ENCODE data around the gene KIF2B.
"Not testable (repeated sequence)": the region's sequence is repeated elsewhere in the genome, so short reads cannot be mapped to it uniquely, and the experiment has no call there.

KIF2B gene

GRCh38 chr17:53822764-53823163, at the start of gene KIF2B:
Gene KIF2B (plus strand): TSS chr17:53822927. CDS start chr17:53823034, 107 bp downstream.
- DNase-seq: no peak

DNA sequence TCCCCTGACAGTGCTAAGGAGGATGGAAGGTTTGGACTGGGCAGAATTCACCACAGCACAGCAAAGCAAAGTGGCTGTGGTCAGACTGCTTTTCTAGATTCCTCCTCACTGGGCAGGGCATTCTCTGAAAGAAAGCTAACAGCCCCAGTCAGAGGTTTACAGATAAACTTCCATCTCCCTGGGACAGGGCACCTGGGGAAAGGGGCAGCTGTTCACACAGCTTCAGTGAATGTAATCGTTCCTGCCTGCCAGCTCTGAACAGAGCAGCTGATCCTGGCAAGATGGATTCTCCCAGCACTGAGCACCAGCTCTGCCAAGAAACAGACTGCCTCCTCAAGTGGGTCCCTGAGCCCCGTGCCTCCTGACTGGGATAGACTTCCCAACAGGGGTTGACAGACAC, 42.4 kb upstream of the KIF2B start:
- DNase-seq: no peak

DNA sequence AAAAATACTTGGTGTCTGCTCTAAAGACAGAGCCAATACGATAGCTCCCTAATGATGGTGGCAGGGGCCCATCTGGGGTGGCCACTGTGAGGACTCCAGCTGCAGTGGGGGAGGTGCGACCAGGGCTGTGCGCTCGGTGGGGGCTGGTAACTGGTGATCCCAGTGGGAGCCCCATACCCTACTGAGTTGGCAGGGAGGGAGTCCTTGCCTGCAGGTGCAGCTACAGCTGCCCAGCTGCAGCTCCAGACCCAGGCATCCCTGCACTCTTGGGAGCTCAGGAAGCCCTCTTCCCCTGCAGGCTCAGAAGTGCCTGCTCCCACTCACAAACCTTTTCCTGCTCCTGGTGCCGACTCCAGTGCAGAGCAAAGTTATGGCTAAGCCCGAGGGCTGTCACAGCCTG, 31.2 kb upstream of the KIF2B start:
- DNase-seq: no peak

GRCh38 chr17:53792451-53792850, 30.3 kb upstream of the KIF2B start:
- DNase-seq: no peak

DNA sequence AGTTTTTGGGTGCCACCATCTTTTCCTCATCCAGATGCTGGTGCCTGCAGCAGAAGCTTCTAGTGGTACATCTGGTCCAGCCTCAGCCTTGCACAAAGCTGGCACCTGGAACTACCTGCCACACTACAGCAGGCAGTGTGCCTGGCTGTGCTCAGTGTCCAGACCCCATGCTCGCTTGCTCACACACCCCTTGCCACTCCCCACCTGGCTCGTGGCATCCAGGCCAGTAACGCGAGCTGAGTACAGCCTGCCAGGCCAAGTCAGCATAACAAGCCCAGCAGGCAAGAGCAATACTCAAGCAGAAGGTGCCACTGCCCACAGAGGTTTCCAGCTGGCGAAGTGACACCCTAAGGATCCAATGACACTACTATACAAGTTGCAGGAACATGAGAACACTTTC, 29.7 kb upstream of the KIF2B start:
- no peak for DNase-seq

DNA sequence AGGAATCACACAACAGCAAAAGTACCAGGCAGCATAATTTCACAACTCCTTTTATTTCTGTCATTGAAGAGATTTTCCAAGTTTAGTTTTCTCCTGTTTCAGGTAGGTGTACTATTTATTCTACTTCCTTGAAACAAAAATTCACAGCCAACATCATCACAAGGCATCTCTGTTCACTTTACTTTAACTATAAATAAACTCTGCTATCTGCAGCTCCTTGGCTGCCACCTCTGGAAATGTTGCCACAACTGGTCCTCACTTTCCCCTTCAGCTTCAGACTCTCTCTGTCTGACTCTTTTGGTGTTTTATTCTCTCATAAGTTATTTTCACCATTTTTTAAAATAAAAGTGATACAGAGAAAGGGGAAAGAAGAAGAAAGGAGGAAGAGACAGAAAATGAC, 27.9 kb upstream of the KIF2B start:
- DNase-seq: no peak

- DNase-seq: no peak
These were observed 26.1 kb upstream of the KIF2B start for GRCh38 chr17:53796642-53797041.

- no peak for DNase-seq
These were observed 25.2 kb upstream of the KIF2B start for GRCh38 chr17:53797501-53797900.

GRCh38 chr17:53804437-53804836, 18.3 kb upstream of the KIF2B start:
- no peak for DNase-seq

DNA sequence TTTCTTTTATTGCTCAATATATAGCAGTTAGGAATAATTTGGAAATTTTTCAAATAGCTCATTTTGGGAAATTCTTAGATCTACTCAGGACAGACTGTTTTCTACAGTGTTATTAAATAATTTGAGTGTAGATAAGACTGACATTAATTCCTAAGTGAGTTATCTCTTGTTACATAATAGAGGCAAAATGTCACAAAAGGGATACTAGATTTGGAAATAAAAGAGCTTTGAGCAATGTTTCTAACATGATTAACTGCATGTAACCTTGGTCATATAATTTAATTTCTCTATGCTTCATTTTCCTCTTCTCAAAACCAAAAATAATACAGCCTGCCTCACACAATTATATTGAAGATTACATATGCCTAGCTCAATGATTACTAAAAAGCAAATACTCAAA, 16.3 kb upstream of the KIF2B start:
- no peak for DNase-seq

DNA sequence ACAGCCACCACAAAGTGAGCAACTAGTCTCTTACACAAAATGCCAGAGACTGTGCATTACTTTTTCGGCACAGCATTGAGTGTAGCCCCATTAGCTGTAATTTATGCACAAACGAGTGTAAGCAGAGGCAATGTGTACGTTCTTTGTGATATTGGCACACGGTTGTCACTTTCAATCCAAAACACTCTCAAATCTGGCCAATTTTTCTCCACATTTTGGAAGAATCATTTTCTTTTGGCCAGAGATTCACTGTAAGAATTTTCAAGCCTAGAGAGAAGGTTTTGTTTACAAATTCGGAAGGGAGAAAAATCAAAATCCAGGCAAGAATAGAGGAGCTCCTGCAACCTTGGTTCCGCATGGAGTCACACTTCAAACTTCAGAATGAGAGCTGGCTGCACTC, 15.4 kb upstream of the KIF2B start:
- no peak for DNase-seq

DNA sequence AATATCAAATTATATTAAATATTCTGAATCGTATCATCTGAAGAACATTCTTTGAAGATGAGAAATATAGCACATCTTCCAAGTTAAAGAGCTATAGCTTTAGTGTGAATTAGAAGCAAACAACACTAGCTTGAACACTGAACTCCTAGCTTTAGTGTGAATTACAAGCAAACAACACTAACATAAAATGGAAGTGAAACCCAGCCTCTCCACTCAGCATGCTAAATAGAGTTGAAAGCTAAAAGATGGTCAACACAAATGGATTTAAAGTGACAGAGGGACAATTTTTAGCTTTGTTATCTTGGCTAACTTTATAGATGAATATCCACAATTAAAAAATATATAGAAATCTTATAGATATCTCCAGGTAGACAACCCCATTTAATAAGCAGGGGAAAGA, 4.5 kb upstream of the KIF2B start:
- DNase-seq: no peak

DNA sequence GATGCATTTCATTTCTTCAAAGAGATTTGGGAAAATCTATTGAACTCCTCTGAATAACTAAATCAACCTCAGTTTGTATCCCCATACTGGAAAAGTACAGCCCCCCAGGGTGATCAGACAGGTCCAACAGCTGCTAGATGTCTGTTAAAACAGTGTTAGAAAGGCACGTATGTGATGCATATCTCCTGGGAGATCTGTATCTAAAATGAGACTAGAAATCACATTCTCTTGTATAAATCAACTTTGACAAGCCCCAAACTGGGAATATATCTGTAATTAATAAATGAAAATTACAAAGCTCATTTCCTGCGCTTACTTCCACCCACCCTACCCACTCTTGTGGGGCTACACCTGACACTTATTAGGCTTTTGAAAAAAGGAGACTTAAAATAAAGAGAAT, 3.8 kb upstream of the KIF2B start:
- DNase-seq: no peak

DNA sequence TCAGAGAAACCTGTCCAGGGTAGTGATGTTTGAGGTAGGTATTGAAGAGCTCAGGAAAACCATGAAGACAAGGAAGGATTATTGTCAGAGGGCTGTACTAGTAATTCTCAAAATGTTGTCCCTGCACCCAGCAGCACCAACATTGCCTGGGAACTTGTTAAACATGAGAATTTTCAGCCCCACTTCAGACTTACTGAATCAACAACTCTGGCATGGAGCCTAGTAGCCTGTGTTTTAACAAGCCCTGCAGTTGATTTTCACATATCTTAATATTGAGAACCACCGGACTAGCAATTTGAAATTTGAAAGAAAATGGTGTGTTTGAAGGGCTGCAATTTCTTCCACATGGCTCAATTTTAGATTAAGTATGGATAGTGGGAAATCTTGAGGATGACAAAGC, 2.8 kb upstream of the KIF2B start:
- DNase-seq: no peak

- DNase-seq: no peak
These were observed 769 bp downstream of the KIF2B start for GRCh38 chr17:53823341-53824050.

DNA sequence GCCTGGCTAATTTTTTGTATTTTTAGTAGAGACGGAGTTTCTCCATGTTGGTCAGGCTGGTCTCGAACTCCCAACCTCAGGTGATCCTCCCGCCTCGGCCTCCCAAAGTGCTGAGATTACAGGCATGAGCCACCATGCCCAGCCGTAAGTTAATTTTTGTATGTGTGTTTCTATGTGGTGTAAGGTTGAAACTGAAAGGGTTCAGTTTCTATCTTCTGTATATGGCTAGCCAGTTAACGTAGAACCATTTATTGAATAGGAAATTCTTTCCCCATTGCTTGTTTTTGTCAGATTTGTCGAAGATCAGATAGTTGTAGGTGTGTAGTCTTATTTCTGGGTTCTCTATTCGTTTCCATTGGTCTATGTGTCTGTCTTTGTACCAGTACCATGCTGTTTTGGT, 12.0 kb downstream of the KIF2B start:
- DNase-seq: not testable (repeated sequence)

DNA sequence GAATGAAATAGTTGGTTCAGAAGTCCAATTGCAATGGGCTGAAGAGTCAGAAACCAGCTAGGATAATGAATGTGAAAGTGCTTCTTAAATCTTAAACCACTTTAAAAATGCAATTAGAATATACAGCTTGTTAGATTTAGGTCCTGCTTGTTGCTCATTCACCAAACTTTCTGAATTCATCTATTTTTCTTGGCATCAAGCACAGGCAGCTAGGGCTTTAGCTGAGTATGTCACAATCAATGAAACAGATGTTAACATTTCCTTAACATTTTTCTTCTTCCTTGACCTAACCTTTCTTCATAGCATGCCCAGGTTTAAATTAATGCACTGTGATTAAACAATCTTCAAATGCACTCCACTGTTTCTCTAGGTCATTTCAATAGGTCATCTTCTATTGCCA, 14.4 kb downstream of the KIF2B start:
- DNase-seq: no peak

GRCh38 chr17:53844491-53845107, 21.9 kb downstream of the KIF2B start:
- DNase-seq: no peak

DNA sequence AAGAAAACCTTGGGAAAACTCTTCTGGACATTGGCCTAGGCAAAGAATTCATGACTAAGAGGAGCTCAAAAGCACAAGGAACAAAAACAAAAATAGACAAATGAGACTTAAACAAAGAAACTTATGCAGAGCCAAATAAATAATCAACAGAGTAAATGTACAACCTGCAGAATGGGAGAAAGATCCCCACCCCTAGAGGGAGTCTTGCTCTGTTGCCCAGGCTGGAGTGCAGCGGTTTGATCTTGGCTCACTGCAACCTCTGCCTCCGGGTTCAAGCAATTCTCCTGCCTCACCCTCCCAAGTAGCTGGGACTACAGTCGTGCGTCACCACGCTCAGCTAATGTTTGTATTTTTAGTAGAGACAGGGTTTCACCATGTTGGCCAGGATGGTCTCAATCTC, 48.4 kb downstream of the KIF2B start:
- not testable (repeated sequence) for DNase-seq

Measured in NCI-H510A (cell line).